NB4 (cell line): ENCODE measurements around the gene OR2V2.

Experiments
- MAX ChIP-seq: IDR thresholded peaks from 2 replicates; pipeline ENCODE4 v1.6.1; 2011; ENCODE audit warnings: low read depth, low read length
- POLR2A ChIP-seq: IDR thresholded peaks from 2 replicates; pipeline ENCODE4 v1.6.1; 2011; ENCODE audit warnings: mild to moderate bottlenecking; ENCODE audit not compliant: insufficient read length; ENCODE audit errors: extremely low read depth
- TF ChIP-seq, protein P1 (sequence below): IDR thresholded peaks from one replicate; pipeline ENCODE4 v1.5.1; 2012; ENCODE audit warnings: low read depth, low read length

DNA sequence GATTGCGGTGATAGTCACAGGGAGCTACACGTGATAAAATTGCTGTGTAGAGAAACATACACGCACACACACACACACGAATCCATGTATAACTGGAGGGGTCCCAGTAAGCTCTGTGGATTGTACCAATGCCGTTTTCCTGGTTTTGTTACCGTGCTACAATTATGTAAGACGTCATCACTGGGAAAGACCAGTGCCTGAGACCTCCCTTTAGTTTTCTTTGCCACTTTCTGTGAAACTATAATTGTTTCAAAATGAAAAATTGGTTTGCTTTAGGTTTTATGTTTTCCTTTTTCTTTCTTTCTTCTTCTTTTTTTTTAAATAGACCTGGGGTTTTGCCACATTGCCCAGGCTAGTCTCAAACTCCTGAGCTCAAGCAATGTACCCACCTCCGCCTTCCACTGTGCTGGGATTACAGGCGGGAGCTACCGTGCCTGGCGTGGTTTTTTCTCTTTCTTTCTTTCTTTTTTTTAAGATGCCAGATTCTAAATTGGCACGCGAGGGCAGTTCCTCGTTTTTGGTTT, 21.3 kb downstream of the OR2V2 start:
- TF ChIP-seq, protein P1, sequence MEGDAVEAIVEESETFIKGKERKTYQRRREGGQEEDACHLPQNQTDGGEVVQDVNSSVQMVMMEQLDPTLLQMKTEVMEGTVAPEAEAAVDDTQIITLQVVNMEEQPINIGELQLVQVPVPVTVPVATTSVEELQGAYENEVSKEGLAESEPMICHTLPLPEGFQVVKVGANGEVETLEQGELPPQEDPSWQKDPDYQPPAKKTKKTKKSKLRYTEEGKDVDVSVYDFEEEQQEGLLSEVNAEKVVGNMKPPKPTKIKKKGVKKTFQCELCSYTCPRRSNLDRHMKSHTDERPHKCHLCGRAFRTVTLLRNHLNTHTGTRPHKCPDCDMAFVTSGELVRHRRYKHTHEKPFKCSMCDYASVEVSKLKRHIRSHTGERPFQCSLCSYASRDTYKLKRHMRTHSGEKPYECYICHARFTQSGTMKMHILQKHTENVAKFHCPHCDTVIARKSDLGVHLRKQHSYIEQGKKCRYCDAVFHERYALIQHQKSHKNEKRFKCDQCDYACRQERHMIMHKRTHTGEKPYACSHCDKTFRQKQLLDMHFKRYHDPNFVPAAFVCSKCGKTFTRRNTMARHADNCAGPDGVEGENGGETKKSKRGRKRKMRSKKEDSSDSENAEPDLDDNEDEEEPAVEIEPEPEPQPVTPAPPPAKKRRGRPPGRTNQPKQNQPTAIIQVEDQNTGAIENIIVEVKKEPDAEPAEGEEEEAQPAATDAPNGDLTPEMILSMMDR, result no peak
- TF ChIP-seq MAX (no peak), POLR2A (no peak)
